HS-5 (cell line): Measurements from ENCODE around the gene TRPM2.

ENCODE experiments used
- DNase-seq: peaks from one replicate; pipeline ENCODE4 v3.0.0-alpha.2; 2012; ENCODE audit warnings: low read depth

Gene TRPM2

GRCh38 chr21:44322621-44323325 lies 30.6 kb upstream of the TRPM2 start:
- DNase-seq = no peak

GRCh38 chr21:44323591-44323990 lies 29.8 kb upstream of the TRPM2 start:
- no peak for DNase-seq

GRCh38 chr21:44324106-44324853 lies 29.1 kb upstream of the TRPM2 start:
- DNase-seq = no peak

GRCh38 chr21:44324854-44325107 lies 28.6 kb upstream of the TRPM2 start:
- no peak for DNase-seq

- no peak for DNase-seq
Observed at GRCh38 chr21:44325386-44326271, 27.8 kb upstream of the TRPM2 start.

- DNase-seq = no peak
Observed at GRCh38 chr21:44326272-44326647, 27.2 kb upstream of the TRPM2 start.

- no peak for DNase-seq
Observed at GRCh38 chr21:44326716-44327602, 26.5 kb upstream of the TRPM2 start.

GRCh38 chr21:44327603-44327974 lies 25.8 kb upstream of the TRPM2 start:
- no peak for DNase-seq

GRCh38 chr21:44328242-44328895 lies 25.1 kb upstream of the TRPM2 start:
- DNase-seq = no peak

- no peak for DNase-seq
Observed at GRCh38 chr21:44329086-44329889, 24.1 kb upstream of the TRPM2 start.

GRCh38 chr21:44329971-44330681 lies 23.3 kb upstream of the TRPM2 start:
- no peak for DNase-seq

GRCh38 chr21:44330698-44331097 lies 22.7 kb upstream of the TRPM2 start:
- no peak for DNase-seq

GRCh38 chr21:44331209-44331608 lies 22.2 kb upstream of the TRPM2 start:
- DNase-seq = no peak

GRCh38 chr21:44331650-44332307 lies 21.6 kb upstream of the TRPM2 start:
- no peak for DNase-seq

GRCh38 chr21:44332383-44332782 lies 21.0 kb upstream of the TRPM2 start:
- DNase-seq = no peak

GRCh38 chr21:44332965-44333364 lies 20.5 kb upstream of the TRPM2 start:
- no peak for DNase-seq

- no peak for DNase-seq
Observed at GRCh38 chr21:44333509-44334328, 19.7 kb upstream of the TRPM2 start.

GRCh38 chr21:44334329-44335030 lies 18.9 kb upstream of the TRPM2 start:
- no peak for DNase-seq
